WTC11 (cell line): Measurements from ENCODE around the gene LRRN1.

Experiments
- JUN ChIP-seq: sonication (generic); formaldehyde crosslinking; IDR thresholded peaks from 2 replicates; pipeline ENCODE4 v1.8.0; 2023; ENCODE audit warnings: mild to moderate bottlenecking, missing genetic modification reagents
- RELA ChIP-seq: sonication (generic); formaldehyde crosslinking; IDR thresholded peaks from 2 replicates; pipeline ENCODE4 v1.8.1; 2022; ENCODE audit warnings: missing genetic modification reagents, mild to moderate bottlenecking, borderline replicate concordance
- TEAD4 ChIP-seq: sonication (generic); formaldehyde crosslinking; IDR thresholded peaks from 2 replicates; pipeline ENCODE4 v1.8.0; 2022; ENCODE audit warnings: mild to moderate bottlenecking, missing genetic modification reagents
- TF ChIP-seq, protein P1 (sequence below): sonication (generic); formaldehyde crosslinking; IDR thresholded peaks from 2 replicates; pipeline ENCODE4 v1.8.0; 2022; ENCODE audit warnings: mild to moderate bottlenecking, missing genetic modification reagents
- TF ChIP-seq, protein P2 (sequence below): fragments of 200-600 bp; IDR thresholded peaks from 2 replicates; pipeline ENCODE4 v1.8.0; 2022; ENCODE audit warnings: antibody characterized with exemption

DNA sequence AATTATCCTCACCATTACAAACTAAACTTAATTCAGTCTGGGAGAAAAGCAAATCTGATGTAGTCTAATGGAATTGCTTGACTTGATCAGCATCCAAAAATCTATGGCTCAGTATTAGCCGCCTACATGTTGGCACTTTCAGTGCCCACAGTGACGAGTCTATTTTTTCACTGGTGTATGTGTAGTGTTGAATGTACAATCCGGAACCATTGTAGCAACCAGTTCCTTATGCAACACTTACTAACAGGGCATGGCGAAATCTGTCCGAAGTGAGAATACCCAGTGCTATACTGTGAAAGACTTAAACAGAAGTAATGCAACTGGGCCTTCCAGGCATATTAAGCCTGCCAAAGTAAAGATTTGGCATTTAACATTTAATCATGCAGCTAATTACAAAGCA lies 18.6 kb downstream of the LRRN1 start:
- TF ChIP-seq, protein P1, sequence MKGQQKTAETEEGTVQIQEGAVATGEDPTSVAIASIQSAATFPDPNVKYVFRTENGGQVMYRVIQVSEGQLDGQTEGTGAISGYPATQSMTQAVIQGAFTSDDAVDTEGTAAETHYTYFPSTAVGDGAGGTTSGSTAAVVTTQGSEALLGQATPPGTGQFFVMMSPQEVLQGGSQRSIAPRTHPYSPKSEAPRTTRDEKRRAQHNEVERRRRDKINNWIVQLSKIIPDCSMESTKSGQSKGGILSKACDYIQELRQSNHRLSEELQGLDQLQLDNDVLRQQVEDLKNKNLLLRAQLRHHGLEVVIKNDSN (CRISPR knock-in tag): no peak
- TF ChIP-seq, protein P2, sequence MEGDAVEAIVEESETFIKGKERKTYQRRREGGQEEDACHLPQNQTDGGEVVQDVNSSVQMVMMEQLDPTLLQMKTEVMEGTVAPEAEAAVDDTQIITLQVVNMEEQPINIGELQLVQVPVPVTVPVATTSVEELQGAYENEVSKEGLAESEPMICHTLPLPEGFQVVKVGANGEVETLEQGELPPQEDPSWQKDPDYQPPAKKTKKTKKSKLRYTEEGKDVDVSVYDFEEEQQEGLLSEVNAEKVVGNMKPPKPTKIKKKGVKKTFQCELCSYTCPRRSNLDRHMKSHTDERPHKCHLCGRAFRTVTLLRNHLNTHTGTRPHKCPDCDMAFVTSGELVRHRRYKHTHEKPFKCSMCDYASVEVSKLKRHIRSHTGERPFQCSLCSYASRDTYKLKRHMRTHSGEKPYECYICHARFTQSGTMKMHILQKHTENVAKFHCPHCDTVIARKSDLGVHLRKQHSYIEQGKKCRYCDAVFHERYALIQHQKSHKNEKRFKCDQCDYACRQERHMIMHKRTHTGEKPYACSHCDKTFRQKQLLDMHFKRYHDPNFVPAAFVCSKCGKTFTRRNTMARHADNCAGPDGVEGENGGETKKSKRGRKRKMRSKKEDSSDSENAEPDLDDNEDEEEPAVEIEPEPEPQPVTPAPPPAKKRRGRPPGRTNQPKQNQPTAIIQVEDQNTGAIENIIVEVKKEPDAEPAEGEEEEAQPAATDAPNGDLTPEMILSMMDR: no peak
- TF ChIP-seq RELA (no peak), TEAD4 (CRISPR knock-in tag) (no peak), JUN (CRISPR knock-in tag) (no peak)
